GM21390 (cell line): ENCODE data around the gene ATP2C2.
"Not testable (repeated sequence)": the region's sequence is repeated elsewhere in the genome, so short reads cannot be mapped to it uniquely, and the experiment has no call there.

ENCODE experiments used
- ATAC-seq: cut with Tn5 transposase; IDR thresholded peaks from one replicate; pipeline ENCODE4 v1.9.1; 2021; ENCODE audit not compliant: unreplicated experiment

Gene ATP2C2

GRCh38 chr16:84448444-84448843 is 80.1 kb downstream of the ATP2C2 start:
- no peak for ATAC-seq

GRCh38 chr16:84449156-84450140 is 81.1 kb downstream of the ATP2C2 start:
- no peak for ATAC-seq

GRCh38 chr16:84450176-84450865 is 82.0 kb downstream of the ATP2C2 start:
- no peak for ATAC-seq

GRCh38 chr16:84451010-84451676 is 82.8 kb downstream of the ATP2C2 start:
- ATAC-seq = not testable (repeated sequence)

GRCh38 chr16:84451781-84452180 is 83.4 kb downstream of the ATP2C2 start:
- ATAC-seq = no peak

GRCh38 chr16:84453061-84453752 is 84.9 kb downstream of the ATP2C2 start:
- ATAC-seq = no peak

GRCh38 chr16:84454611-84455010 is 86.3 kb downstream of the ATP2C2 start:
- ATAC-seq = no peak

- no peak for ATAC-seq
Measured at GRCh38 chr16:84455031-84455430, 86.7 kb downstream of the ATP2C2 start.

GRCh38 chr16:84458606-84459532 is 90.5 kb downstream of the ATP2C2 start:
- no peak for ATAC-seq

GRCh38 chr16:84459533-84459894 is 91.2 kb downstream of the ATP2C2 start:
- no peak for ATAC-seq

- ATAC-seq = no peak
Measured at GRCh38 chr16:84459941-84460405, 91.6 kb downstream of the ATP2C2 start.

GRCh38 chr16:84460406-84461028 is 92.2 kb downstream of the ATP2C2 start:
- no peak for ATAC-seq

- ATAC-seq = no peak
Measured at GRCh38 chr16:84461029-84461412, 92.7 kb downstream of the ATP2C2 start.

GRCh38 chr16:84461413-84462295 is 93.3 kb downstream of the ATP2C2 start:
- no peak for ATAC-seq

- no peak for ATAC-seq
Measured at GRCh38 chr16:84462296-84463210, 94.2 kb downstream of the ATP2C2 start.

GRCh38 chr16:84463221-84463620 is 94.9 kb downstream of the ATP2C2 start:
- ATAC-seq = no peak

GRCh38 chr16:84464116-84464515 is 95.8 kb downstream of the ATP2C2 start:
- ATAC-seq = no peak
